GM12878 (cell line): ENCODE results near the gene PHAF1.
A peak's percentile ranks its signal among the peaks of the same experiment; 100 is the strongest.

ENCODE experiments used
- BRCA1 ChIP-seq: IDR thresholded peaks from 2 replicates; pipeline ENCODE4 v1.6.1; 2011; ENCODE audit warnings: low read depth, low read length, improper control_type of control experiment
- EZH2 ChIP-seq: IDR thresholded peaks from 2 replicates; pipeline ENCODE4 v1.6.1; 2012; ENCODE audit warnings: low read depth, mild to moderate bottlenecking, control low read depth, inconsistent platforms, low read length, borderline replicate concordance; ENCODE audit not compliant: control insufficient read depth
- JUNB ChIP-seq: IDR thresholded peaks from 2 replicates; pipeline ENCODE4 v1.6.1; 2016; ENCODE audit warnings: antibody characterized with exemption, mild to moderate bottlenecking
- JUND ChIP-seq: IDR thresholded peaks from 2 replicates; pipeline ENCODE4 v1.6.1; 2012; ENCODE audit warnings: low read depth, mild to moderate bottlenecking, low read length, improper control_type of control experiment, moderate library complexity
- LARP7 ChIP-seq: fragments of 450-650 bp; IDR thresholded peaks from 2 replicates; pipeline ENCODE4 v1.6.1; 2017; ENCODE audit warnings: mild to moderate bottlenecking
- RAD21 ChIP-seq: IDR thresholded peaks from 2 replicates; pipeline ENCODE4 v1.6.1; 2011; ENCODE audit warnings: mild to moderate bottlenecking, low read depth, low read length, moderate library complexity; ENCODE audit not compliant: insufficient read depth
- SP1 ChIP-seq: IDR thresholded peaks from one replicate; pipeline ENCODE4 v1.6.1; 2011; ENCODE audit warnings: low read depth, low read length
- TAF1 ChIP-seq: IDR thresholded peaks from 2 replicates; pipeline ENCODE4 v1.6.1; 2011; ENCODE audit warnings: mild to moderate bottlenecking, low read depth, low read length, borderline replicate concordance
- ZNF274 ChIP-seq: IDR thresholded peaks from one replicate; pipeline ENCODE4 v1.8.0; 2011; ENCODE audit not compliant: insufficient read length, insufficient read depth
- ZNF384 ChIP-seq: IDR thresholded peaks from 2 replicates; pipeline ENCODE4 v1.6.1; 2012; ENCODE audit warnings: low read depth, mild to moderate bottlenecking, low read length, improper control_type of control experiment, borderline replicate concordance
- TF ChIP-seq, protein P1 (sequence below), 3 experiments: IDR thresholded peaks in 2 of 3; conservative IDR thresholded peaks in 1 of 3; 2 replicates each; pipeline ENCODE4 v1.5.1; 2011; ENCODE audit warnings: low read depth in 3 of 3, low read length in 3 of 3, mild to moderate bottlenecking in 3 of 3, control low read depth in 2 of 3, moderate library complexity in 2 of 3, inconsistent platforms in 1 of 3, mixed read lengths in 1 of 3; ENCODE audit not compliant: control insufficient read depth in 2 of 3, insufficient read depth in 1 of 3; ENCODE audit errors: extremely low read depth in 1 of 3
- TF ChIP-seq, protein P2 (sequence below): fragments of 450-650 bp; IDR thresholded peaks from 2 replicates; pipeline ENCODE4 v1.6.1; 2016; ENCODE audit warnings: mild to moderate bottlenecking

DNA sequence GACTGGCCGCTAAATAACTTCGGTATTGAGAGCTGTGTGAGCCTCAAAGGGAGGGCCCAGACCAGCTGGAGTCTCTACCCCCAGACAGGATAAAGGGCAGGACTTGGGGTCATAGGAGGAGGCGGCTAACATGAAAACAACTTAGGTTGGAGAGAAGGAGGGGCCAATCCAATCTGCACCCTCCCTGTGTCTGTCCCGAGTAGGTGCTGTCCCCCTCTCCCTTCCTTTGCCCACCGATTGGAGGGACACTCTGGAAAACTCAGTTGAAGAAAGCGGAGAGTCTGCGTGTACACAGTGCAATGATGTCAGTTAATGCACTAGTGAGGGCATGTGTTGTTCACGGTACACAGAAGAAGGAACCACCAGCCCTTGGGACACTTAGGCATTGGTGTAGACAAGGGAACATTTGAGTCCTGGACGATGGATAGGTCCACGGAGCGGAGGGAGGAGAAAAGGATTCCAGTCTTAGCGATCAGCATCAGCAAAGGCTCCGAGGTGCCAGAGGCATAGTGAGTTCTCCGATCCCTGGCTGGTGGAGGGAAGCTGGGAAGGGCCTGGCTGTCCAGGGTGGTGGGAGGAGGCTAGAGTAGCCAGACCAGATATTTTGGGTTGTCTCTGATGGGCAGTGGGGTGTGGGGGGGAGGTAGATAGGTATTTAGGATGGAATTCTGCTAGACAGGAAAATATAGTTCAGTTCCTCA, 61.4 kb downstream of the PHAF1 start:
- TF ChIP-seq JUND (no peak), LARP7 (0 out of 2 replicates have a peak, but pooled peaks have one; percentile 11), ZNF274 (no peak), TAF1 (no peak), EZH2 (no peak), JUNB (no peak), ZNF384 (no peak), SP1 (no peak), BRCA1 (no peak), RAD21 (no peak)
- TF ChIP-seq, protein P1, sequence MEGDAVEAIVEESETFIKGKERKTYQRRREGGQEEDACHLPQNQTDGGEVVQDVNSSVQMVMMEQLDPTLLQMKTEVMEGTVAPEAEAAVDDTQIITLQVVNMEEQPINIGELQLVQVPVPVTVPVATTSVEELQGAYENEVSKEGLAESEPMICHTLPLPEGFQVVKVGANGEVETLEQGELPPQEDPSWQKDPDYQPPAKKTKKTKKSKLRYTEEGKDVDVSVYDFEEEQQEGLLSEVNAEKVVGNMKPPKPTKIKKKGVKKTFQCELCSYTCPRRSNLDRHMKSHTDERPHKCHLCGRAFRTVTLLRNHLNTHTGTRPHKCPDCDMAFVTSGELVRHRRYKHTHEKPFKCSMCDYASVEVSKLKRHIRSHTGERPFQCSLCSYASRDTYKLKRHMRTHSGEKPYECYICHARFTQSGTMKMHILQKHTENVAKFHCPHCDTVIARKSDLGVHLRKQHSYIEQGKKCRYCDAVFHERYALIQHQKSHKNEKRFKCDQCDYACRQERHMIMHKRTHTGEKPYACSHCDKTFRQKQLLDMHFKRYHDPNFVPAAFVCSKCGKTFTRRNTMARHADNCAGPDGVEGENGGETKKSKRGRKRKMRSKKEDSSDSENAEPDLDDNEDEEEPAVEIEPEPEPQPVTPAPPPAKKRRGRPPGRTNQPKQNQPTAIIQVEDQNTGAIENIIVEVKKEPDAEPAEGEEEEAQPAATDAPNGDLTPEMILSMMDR (IDR thresholded peaks at IDR 0.05 in 2 of 3, conservative IDR thresholded peaks at IDR 0.05 in 1 of 3; ENCODE audit: control insufficient read depth in 2 of 3, extremely low read depth in 1 of 3, insufficient read depth in 1 of 3, low read depth in 3 of 3, low read length in 3 of 3), result no peak
- TF ChIP-seq, protein P2, sequence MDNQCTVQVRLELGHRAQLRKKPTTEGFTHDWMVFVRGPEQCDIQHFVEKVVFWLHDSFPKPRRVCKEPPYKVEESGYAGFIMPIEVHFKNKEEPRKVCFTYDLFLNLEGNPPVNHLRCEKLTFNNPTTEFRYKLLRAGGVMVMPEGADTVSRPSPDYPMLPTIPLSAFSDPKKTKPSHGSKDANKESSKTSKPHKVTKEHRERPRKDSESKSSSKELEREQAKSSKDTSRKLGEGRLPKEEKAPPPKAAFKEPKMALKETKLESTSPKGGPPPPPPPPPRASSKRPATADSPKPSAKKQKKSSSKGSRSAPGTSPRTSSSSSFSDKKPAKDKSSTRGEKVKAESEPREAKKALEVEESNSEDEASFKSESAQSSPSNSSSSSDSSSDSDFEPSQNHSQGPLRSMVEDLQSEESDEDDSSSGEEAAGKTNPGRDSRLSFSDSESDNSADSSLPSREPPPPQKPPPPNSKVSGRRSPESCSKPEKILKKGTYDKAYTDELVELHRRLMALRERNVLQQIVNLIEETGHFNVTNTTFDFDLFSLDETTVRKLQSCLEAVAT, result peak; percentile 97
